NCI-H510A (cell line): Measurements from ENCODE around the gene SESTD1.

Source experiments
- DNase-seq: peaks from one replicate; lab custom pipeline; 2025; lab: John Stamatoyannopoulos, UW

SESTD1 gene

GRCh38 chr2:179191110-179191509, 73.5 kb downstream of the SESTD1 start:
- no peak for DNase-seq

GRCh38 chr2:179186126-179186525, 78.5 kb downstream of the SESTD1 start:
- no peak for DNase-seq

- DNase-seq: no peak
Observed at GRCh38 chr2:179184610-179185009, 80.0 kb downstream of the SESTD1 start.

GRCh38 chr2:179181002-179181401, 83.6 kb downstream of the SESTD1 start:
- DNase-seq: no peak

- DNase-seq: no peak
Observed at GRCh38 chr2:179180242-179180641, 84.4 kb downstream of the SESTD1 start.

DNA sequence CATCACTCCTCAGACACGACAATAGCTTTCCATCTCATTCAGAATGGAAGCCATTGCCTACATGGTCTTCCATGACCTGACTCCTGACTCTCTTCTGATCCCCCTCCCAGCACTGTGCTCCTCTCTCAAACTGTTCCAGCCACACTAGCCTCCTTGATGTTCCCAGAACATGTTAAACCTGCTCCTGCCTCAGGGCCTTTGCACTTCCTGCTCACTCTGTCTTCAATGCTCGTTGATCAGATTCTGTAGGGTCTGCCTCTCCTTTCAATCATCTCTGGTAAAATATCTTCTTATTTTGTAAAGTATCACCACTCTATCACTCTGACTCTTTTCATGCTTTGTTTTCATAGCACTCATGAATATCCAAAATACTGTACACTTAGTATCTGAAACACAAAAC, 84.9 kb downstream of the SESTD1 start:
- no peak for DNase-seq

GRCh38 chr2:179177694-179178093, 86.9 kb downstream of the SESTD1 start:
- no peak for DNase-seq

DNA sequence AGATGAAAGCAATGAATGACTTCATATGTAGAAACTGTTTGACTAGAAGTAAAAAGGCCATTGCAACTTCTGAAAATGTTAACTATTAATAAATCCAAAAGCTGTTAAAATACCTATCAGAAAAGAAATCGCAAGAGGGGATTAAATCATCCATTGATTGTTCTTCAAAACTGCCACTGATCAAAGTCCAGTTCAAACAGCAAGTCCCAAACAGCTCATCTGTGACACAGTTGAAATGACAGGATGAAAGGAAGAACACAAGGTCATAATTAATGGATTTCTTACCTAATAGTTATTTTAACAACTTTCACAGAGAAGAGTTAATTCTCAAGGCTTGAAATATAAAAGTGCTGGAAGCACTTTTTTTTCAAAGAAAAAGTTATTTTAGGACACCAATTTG, 90.4 kb downstream of the SESTD1 start:
- DNase-seq: no peak

DNA sequence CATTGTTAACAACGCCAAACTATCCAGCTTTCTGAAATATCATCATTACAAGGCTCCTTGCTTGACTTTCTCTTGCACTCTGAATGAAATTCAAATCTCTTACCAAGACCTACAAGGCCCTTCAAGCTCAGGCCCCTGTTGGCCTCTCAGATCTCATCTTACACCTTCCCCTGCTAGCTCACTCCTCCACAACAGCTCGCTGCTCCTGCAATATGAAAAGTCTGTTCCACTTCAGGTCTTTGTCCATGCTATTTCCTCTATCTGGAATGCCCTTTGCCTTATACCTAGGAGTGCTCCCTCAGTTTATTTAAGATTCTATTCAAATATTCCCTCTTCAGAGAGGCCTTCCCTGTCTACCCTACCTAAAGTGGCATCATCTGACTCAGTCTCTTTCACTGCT, 91.7 kb downstream of the SESTD1 start:
- DNase-seq: no peak

DNA sequence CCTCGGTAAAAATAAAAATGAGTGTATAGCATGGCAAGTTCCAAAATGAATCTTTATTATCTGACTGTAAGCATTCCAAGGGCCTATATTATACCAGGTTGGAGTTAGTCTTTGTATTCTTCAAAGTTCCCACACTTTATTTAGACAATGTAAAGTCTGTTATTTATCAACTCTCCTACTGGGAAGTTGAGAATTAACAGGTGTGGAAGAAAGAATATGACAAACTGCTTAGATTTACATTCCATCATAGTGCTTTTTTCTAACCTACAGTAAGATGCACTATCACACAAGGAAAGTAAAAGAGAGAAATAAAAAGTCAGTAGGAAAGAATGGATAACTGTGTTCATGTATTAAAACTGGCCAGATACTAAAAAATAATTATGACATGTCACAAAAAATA, 93.3 kb downstream of the SESTD1 start:
- no peak for DNase-seq

DNA sequence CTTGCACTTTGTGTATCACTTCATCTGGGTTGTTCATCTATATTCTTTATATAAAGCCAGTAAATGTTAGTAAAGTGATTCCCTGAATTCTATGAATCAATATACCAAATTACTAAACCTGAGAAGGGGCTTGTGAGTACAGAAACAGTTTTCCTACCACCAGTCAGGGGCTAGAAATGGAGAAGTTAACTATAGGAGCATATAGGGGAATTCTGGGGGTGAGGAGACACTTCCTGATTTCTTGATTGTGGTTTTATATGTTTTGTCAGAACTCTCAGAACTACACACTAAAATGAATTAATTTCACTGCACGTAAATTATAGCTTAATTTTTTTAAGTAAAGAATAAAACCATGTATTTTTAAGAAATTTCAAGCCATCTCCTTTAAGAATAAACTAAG, 93.7 kb downstream of the SESTD1 start:
- DNase-seq: no peak

GRCh38 chr2:179165356-179166000, 99.2 kb downstream of the SESTD1 start:
- DNase-seq: no peak

DNA sequence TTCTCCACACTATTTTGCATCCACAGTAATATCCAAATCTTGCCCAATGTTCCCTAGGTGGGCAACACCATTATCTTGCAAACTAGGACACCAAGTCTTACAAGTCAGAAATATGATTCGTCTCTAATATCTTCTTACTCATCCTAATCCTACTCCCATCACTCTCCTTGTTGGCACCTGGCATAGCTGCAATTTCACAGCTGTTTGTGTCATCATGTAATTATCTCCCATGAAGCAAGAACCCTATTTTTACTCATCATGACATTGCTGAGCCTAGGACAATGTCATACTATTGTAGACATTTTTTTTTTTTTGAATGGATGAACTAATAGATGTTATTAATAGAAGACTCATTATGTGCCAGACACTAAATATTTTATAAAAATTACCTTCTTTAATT, 123.4 kb downstream of the SESTD1 start:
- no peak for DNase-seq

DNA sequence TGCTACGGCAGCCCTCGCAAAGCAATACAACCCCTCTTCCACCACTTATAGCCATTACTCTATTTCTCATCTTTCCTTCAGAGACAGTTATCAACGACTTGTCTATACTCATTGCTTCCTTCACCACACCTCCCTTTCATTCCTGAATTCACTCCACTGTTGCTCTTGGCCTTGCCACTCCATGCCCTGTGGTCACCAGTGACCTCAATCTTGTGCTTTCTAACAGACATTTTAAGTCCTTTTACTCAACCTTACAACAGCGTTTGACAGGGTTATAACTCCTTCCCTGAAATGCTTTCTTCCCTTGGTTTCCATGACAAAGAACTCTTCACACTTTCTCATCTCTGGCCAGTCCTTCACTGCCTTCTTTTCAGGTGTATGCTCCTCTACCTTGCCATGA, 124.1 kb downstream of the SESTD1 start:
- no peak for DNase-seq

- DNase-seq: no peak
Observed at GRCh38 chr2:179139506-179139905, 125.1 kb downstream of the SESTD1 start.

DNA sequence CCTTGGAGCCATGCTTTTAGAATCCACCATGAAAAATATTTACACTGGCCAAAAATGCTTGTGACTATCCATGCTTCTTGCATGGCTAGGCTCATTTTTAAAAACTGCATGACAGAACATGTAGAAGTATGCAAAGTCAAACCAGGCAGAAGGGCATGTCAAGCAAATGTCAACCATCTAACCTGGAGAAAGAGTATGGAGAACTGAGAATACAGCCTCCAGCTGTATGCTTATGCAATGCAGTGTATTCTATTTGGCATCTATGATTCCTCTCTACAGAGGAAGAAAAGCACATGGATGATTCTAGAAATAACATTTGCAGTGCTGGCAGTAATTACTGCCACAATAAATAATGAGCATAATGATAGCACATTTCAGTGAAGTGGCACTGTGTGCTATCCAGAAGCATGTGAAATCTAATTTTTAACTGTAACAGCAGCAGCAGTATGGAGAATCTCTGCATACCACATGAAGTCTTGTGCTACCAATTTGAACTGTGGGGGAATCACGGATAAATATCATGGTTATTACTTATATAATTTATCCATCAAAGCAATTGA, 127.4 kb downstream of the SESTD1 start:
- DNase-seq: no peak

DNA sequence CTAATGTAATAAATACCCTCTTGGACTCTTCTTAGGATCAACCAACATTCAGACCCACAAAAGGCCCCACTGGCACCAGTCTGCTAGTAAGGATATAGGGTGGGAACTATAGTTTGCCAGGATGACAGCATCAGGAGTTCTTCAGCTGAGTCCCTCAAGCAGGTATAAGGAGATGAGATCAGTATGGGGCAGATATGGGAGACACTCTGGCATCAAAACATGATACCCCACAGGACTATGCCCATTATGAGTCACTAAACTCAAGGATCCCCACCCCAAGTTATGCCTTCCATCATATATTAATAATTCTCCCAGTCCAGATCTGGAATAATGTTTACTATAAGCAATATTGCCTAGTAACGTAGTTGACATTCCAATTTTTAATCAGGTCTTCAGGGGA, 131.6 kb downstream of the SESTD1 start:
- DNase-seq: no peak

DNA sequence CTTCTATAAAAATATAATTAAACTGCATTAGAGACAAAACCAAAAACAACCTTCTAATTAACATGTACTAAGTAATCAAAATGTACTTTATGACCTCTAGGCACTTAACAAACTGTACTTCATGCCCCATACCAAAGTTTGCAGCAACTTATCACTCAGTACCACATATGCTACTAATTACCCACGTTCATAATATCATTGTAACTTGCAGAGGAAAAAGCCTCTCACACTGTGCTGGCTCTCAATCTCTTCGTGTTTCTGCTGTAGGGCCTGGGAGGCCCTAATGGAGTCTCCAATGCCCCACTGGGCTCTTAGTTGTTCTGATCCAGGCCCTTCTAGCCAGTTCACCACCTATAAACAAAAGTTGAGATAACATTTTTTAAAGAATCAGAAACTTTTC, 132.6 kb downstream of the SESTD1 start:
- DNase-seq: no peak

- no peak for DNase-seq
Observed at GRCh38 chr2:179130560-179130959, 134.1 kb downstream of the SESTD1 start.

- no peak for DNase-seq
Observed at GRCh38 chr2:179129574-179130238, 134.9 kb downstream of the SESTD1 start.

DNA sequence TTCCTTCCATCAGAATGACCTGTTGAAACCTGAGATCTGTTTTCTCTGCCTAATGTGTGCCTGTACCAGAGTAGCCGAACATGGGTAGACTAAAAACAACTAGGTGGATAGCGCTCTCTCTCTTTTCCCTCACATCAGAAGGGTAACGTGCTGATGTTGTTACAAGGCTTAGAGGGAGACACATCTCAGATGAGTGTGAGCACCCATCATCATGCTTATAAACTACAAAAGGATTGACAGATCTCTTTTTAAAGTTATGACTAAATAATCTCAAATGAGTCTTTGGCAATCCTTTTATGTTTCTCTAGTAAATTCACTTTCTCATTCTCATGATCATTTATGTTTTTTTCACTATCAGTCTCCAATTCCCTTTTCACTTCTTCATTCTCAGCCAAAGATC, 139.2 kb downstream of the SESTD1 start:
- no peak for DNase-seq

- DNase-seq: no peak
Observed at GRCh38 chr2:179124282-179124681, 140.3 kb downstream of the SESTD1 start.

GRCh38 chr2:179123272-179123662, 141.4 kb downstream of the SESTD1 start:
- no peak for DNase-seq

DNA sequence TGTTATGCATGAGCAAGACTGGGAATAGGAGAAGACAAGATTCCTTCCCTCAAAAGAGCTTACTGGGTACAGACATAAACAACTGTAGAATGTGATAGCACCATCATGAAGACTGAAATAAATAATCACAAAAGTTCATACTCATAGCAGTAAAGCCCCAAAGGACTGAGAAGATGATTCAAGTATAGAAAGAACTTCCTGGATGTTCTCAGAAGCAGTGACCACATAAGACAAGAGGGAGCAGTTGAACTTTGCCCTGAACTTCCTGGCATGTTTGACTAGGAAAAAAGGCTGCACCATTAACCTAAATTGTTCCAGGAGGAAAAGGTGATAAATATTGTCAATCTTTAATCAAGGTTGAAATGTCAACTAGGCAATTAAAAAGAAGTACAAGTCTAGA, 156.9 kb downstream of the SESTD1 start:
- DNase-seq: no peak
